ENCODE data around the gene TFG.

The TFG gene

DNA sequence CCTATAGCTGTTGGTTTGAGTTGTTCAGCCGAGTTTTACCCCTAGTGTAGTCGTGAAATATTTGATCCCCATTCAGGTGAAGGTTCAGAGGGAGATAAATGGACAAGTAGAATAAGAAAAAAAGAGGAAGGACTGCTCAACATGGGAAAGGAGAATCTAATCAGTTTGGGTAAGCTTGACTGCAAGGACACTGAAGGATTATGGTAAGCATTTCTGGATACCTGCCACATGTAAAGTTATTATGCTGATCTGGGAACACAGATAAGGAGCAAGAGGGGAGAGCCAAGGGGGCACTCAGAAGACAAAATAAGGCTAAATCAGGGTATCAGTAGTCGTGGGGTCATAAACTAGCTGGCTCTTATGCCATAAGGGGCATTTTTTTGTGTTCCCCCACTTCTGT lies 49.9 kb downstream of the TFG start:
- no peak for DNase-seq

DNA sequence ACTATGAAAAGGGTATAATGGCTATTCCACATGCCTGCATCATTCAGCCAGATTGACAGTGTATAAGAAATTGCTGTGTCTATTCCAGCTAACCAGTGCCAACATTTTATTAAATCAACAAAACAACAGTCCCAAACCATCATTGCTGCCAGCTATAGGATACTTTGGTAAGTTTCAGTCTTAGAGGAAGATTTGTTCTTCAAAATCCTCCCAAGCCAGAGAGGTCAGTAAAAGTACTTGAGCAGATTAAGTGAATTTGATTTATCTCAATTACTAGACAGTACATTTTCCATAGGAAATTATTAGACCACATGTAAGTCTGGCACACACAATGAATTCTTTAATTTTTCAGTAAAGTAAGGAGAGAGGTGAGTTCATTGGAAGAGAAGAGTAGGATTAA lies 50.7 kb downstream of the TFG start:
- DNase-seq: no peak

DNA sequence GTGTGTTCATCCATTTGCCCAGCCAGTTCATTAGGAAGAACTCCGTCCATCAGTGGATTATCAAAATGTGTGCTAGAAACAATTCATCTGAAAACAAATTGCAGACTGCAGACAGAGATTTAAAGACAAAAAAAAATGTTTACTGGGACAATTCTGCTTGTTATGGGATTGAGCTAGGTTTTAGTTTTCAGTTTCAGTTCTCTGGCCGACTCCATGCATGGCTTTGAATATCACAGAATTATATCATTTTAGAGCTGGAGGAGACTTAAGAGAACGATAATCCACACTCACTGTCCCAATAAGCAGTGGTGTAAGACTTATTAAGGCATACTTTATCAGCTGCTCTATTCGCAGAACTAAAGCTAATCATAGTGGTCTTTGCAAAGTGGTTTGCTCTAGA lies 51.1 kb downstream of the TFG start:
- no peak for DNase-seq

DNA sequence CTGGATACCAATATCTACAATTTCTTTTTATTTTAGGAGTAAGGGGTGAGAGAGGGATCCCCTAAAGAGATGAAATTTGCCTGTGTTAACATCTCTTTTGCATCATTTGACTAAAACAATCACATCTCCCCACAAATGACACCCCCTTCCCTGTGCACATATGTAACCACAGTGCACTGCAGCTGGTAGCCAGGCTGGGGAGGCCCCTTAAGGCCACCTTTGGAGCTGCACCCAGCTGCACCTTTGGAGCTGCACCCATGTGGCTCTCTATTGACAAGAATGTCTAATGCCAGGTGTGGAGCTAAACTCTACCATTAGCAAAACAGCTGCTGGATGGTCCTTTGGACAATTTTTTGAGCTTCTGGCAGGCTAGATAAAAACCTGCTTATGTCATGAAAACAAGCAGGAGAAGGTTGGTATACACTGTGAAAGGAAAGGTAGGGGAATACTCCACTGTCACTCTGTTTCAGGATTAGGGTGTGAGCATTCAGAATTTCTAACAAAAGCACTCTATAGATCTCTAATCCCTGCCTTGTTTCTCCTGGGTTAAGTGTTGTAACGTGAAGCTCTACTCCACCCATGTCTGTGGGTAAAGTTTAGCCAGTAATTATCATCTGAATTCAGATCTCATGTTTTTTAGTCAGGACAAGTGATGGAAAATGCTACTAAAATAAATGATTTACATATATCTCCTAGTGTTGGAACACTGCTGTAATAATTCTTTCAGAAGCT lies 52.1 kb downstream of the TFG start:
- DNase-seq: no peak

DNA sequence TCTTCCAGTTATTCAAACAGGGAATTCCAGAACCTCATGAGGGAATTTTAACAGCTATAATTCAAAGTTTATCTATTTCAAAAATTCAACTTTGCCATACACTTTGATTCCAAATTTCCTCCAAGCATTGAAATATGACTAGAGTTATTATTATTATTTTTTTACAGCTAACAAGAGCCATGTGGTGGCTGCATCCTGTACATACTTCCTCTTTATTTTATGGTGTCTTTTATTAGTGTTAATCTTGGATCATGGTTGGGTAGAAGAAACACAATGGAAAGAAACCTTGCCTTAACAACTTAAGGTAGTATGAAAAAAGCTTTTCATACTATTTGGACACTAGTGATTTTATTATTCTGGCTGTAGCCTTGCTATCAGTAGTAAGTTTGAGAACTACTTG lies 52.7 kb downstream of the TFG start:
- no peak for DNase-seq

DNA sequence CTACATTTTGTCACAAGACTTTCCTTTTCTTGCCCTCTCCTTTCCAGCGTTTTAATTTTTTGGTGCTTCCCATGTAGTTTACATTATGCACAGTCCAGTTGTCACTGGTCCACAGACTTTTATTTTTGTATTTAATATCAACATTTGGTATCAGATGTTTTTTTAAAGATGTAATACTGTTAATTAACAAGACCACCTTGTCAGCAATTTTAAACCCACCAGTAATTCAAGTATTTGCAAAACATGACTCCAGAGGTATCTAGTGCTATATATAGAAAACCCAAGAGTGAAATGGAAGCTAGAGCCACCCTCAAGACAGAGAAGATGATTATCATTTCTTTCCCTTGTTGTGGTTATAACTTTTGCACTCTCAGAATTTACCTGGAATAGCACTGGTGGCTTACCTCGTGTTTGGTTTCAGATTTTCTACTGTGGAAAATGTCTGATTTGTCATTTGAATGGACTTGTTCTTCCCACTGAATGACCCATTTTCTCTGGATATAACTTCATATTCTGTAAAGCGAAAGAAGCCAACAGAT lies 56.2 kb downstream of the TFG start:
- no peak for DNase-seq

DNA sequence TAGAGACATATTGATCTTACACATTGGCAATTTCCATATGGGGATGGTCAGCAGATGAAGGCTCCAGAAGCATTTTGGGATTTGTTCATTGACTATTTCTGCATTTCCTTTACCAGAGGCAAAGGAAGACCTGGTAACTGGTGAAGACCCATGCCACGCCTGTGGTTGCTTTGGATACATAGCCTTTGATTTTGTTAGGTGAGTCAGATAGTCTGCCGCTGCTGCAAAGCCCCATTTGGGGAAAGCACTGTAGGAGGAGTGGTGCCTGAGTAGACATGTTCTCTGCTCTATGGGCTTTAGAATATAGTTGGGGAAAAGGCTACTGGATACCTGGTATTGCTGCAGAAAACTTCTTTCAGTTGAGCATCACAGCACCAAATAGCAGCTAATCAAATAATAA lies 56.8 kb downstream of the TFG start:
- DNase-seq: no peak

DNA sequence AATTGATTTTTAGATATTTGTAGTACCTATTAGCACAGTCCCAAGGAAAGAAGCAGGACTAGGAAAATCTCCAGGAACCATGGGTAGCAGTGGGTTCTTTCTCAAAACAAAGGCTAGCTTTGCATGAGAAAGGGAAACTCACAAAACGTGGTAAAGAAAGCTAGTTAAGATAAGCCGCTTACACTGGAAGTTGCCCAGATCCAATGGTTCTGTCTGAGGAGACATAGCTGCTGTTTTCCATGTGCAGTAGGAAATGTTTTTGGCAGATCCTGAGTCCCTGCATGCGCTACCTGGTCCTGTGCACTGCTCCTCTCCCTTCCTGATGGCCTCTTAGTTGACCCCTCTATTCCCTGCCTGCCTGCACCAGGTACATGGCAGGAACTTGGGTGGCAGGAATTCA lies 60.4 kb downstream of the TFG start:
- DNase-seq: no peak

DNA sequence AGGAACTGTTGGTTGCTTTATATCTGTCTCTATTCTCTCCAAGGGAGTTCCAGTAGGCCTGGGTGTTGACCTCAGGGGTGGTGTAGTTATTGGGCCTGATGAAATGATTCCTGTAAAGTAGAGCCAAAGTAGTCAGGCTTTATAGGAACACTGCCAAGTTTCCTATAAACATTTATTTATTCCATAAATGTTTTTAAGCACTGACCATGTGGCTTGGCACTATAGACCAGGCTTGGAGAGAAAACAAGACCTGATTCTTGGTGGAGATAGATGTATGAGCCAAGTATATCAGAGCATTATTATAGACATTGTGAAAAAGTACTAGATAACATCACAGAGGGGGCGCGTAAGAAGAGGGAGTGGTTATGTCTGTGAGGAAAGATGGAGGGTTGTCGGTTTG lies 65.9 kb downstream of the TFG start:
- DNase-seq: no peak

DNA sequence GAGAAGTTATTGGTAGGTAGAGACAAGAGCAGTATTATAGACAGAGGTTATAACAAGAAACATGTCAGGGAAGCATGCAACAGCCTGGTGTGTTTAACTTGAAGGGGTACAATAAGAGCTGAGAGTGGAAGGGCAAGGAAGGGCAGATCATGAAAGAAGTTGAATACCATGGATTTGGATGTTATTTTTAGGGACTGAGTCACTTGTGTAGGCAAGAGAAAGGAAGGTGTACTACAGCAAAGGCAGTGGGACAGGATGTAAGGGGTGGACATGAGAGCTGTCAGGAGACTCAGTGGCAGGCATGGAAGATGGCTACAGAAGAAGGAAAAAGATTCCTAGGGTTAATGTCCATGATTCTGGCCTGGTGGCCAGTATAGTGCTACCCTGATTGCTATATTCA lies 66.4 kb downstream of the TFG start:
- no peak for DNase-seq

DNA sequence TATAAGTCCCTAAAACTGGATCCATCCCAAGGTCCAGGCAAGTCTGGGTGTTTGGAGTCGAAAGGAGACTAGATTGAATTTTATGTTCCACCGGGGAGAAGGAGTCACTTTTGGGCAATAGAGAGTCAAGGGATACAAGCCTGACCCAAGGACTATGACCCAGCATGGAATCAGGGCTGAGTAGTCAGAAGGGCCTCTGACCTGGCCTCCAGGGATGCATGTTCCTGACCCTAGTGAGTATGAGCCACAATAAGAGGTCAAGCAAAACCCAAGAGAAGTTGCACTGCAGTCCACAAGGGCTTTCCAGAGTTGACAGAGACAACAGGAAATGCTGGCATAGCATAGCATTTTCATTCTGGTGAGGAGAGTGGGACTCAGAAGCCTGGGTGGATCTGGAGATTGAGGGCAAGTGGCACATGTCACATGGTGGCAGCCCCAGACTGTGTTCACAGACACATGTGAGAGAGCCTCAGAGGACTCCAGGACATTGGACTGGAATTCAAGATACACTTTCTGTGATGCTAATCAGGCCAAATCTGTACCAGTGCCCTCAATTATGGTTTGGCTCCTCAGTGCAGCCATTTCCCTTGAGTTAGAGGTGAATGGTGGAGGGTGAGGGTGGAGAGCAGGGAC lies 66.9 kb downstream of the TFG start:
- no peak for DNase-seq

DNA sequence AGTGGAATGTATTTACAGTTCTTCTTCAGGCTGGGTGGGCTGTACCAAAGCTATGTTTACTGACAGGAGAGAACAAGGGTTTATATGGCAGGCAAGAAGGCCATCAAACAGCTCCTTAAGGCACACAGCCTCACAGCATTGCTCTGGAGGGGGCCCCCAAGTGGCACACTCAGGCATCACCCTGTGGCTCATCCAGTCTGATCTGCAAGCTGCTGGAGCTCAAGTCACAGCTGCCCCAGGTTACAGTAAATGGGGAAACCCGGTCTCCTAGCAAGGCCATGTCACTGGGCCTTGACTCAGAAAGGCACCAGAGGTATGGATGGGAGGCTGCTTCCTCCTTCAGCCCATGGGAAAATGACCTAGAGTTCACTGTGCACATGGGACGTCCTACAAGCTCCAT lies 67.5 kb downstream of the TFG start:
- no peak for DNase-seq

DNA sequence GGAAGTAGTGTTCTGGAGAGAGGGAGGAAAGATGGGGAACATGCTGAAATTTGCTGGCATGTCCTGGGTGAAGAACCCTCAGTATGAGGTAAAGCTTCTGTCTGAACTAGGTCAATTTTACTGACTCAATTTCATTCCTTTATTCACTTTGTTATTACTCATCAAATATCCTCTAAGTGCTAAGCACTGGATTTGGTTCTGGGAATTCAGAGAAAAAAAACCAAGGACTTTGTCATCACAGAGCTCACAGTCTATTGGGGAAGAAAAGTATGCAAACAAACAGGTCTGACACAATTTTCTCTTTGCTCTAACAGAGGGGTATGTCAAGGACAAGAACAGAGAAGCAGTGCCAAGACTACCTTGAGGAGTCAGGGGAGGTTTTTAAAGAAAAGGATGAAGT lies 68.0 kb downstream of the TFG start:
- no peak for DNase-seq

DNA sequence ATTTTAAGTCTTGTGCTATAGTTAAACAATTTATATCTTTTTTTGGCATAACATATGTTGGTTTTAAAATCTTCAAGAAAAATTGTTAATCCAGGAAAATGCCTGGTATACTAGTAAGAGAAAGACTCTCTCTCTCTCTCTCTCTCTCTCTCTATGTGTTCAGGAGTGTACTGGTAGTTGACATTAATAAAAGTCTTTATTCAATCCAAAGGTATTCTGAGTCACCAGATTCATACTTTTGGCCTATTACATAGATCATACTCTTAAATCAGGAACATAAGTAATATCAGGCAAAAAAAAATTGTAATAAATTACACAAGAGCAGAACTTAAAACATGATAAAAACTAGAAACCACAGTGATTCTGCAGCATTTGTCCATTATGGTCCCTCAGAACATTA lies 70.2 kb downstream of the TFG start:
- DNase-seq: no peak

DNA sequence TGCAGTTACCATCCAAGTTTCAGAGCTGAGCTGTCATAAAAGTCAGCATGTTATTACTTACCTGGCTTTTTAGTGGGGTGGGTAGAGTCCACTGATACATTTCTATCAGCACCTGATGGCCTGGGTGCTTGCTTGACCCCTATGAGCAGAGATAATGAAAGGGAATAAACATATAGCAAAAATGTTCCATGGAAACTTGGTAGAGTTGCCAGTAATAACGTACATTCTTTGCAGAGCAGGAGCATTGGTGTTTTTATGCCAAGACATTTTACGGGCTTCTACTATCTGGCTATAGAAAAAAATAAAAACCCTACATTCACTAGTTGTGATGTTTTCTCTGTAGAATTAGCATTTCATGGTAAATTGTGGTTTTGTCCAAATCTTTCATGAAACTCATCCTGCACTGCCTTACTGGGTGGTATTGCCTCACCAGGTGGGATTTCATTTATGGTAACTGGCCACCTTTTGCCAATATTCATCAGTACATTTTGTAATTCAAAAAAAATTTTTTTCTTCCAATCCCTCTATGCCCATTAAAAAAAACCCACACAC lies 70.9 kb downstream of the TFG start:
- no peak for DNase-seq

DNA sequence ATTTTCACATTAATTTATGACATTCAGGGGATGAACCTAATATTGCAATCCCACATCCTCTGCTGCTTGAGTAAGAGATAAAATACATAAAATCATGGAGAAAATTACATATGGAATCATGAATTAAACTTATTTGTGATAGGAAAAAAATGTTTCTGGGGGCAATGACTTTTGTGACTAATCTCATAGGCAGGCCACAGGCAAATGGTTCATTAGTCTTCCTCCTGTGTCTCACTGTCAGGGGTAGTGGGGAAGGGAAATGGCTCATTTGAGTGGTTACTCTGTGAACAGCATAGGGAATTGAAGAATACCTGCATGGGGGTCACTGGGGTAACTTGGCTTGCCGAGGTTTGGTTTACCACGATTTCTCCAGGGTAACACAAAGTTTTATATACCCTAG lies 72.0 kb downstream of the TFG start:
- no peak for DNase-seq

DNA sequence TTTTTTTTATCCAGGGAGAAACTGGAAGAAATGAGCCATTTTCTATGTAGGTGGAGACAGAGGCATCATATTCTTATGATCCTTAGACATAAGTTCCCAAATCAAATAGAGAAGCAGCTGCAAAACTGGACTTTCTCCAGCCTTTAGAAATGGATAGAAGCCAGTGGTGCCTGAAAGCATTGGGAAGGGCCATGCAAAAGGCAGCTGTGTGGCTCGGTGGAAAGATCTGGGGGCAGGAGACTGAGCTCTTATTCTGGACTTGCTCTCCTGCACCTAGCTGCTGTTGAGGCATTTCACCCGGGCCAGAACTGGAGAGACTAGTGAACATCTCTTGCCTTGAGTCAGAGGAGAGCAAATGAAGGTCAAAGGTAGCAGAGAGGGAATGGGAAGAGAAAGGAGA lies 73.1 kb downstream of the TFG start:
- DNase-seq: no peak

DNA sequence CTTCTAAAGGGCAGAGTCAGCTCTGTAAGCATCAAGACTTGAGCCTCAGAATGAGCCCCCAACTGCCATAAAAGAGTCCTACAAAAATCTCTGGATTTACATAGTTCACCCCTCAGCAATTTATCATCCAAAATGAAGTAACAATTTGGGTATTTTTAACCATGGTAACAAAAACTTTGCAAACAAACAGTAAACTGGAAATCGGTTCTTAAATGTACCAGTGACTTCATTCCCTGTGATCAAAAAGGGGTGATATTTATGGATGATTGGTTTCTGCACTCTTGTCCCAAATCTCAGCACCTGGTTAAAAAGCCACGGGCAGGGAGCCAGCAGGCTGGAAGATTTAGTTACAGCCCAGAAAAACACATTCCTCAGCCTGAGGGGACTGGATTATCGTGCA lies 73.6 kb downstream of the TFG start:
- DNase-seq: no peak

DNA sequence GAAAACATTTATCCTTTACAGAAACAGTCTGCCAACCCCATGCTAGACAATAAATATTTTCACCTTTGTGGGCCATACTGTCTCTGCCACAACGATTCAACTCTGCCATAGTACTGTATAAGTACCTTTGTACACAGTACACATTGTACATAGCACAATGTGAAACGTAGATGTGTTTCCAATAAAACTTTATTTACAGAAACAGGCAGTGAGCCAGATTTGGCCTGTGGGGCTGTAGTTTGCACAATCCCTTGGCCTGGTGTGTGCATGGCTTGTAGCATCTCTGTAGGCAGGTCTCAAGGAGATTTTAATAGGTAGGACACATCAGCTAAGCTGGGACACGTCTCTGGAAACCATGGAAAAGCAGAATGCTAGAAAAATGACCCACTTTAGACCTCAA lies 74.3 kb downstream of the TFG start:
- DNase-seq: no peak

DNA sequence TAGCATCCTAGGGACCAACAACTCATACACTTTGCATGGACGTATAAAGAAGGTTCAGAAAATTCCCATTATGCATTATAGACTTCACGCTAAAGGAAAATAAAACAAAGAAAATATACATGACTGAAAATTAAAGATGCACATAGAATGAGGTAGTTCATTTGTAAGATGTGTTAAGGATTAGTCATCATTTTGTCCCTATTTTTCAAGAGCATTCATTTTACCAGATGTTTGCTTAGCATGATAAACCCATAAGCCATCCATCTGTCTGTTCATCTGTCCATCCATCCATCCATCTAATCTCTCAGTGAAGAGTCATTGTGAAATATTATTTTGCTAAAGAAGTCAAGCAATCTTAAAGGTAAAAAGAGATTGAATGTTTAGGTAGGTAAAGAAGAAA lies 80.3 kb downstream of the TFG start:
- no peak for DNase-seq

DNA sequence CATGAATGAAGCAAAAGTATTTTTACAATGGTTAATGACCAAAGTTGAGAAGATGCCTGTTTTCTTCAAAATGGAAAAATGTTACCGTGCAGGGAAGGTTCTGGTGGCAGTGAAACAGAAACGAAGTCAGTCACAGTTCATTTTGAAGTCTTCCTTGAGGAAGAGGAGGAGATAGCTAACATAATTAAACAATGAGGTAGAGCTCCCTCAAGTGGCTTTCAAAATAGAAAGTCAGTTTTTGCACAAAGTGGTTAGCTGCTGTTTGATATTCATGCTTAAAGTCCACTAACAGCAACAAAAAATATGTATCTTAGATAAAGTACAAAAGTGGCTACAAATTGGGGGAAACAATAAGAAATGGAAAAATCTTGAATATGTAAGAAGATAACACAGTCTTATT lies 87.3 kb downstream of the TFG start:
- DNase-seq: no peak

DNA sequence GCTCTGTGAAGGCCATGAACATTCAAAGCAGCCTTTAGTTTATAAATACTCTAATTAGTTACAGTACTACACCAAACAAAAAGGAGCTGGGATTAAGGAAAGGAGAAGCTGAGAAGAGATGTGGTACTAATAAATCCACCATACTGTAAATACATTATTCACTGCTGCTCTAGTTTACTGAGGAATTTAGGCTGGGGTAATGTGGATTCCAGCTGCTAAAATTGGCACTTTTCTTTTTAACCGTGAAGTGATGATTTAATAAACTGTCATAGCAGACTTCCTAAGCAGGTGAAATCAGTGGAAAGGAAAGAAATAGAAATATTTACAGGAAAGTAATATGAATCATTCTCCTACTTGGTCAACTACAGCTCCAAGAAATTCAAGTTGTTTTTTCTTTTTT lies 88.7 kb downstream of the TFG start:
- no peak for DNase-seq
